Medulla oblongata (tissue), 1 donor: ENCODE measurements around the gene OR2V2.
"Not testable (repeated sequence)": the region's sequence is repeated elsewhere in the genome, so short reads cannot be mapped to it uniquely, and the experiment has no call there.

Source experiments
- DNase-seq: peaks from one replicate; pipeline ENCODE4 v3.0.0-alpha.2; 2015; ENCODE audit errors: extremely low spot score

OR2V2 gene

DNA sequence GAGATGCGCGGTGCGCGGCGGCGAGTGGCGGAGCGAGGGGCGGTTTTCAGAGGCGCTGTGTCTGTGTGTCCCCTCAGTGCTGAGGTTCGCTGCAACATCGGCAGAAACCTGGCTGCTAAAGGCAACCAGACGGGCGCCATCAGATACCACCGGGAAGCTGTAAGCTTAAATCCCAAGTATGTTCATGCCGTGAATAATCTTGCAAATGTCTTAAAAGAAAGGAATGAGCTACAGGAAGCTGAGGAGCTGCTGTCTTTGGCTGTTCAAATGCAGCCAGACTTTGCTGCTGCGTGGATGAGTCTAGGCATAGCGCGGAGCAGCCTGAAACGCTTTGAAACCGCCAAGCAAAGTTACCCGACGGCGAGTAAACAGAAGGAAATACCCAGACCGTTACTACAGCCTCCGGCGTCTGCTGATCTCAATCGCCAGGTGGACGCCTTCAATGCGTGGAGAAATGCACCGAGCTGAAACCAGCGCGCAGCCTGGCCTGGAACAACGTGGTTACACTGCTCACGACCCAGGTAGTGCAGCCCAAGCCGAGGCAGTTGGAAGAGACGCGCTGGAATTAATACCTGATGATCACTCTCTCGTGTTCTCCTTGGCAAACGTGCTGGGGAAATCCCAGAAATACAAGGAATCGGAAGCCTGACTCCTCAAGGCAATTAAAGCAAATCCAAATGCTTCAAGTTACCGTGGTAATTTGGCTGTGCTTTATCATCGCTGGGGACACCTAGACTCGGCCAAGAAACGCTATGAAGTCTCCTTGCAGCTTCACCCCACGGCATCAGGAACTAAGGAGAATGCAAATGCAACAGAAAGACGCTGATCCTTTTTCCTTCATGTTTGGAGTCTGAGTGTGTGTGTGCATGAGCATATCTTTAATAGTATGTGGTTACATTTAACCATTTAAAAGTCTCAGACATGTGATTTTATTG, 32.3 kb upstream of the OR2V2 start:
- no peak for DNase-seq

DNA sequence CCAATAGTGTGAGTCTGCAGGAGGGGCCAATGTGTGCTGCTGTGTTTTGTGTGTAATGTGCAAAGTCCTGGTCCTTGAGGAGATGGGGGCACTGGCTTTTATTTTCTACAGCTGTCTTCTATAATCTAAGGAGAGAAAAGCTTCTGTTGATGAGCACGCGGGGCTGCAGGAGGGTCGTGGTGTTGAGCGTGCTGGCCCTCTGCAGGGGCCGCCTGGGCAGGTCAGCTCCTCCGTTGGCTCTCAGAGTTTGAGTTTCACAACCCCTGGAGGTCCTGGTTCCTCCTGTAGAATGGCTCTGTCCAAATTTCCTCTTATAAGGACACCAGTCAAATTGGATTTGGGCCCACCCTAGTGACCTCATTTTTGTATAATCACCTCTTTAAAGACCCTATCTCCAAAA, 29.0 kb upstream of the OR2V2 start:
- DNase-seq, result no peak

DNA sequence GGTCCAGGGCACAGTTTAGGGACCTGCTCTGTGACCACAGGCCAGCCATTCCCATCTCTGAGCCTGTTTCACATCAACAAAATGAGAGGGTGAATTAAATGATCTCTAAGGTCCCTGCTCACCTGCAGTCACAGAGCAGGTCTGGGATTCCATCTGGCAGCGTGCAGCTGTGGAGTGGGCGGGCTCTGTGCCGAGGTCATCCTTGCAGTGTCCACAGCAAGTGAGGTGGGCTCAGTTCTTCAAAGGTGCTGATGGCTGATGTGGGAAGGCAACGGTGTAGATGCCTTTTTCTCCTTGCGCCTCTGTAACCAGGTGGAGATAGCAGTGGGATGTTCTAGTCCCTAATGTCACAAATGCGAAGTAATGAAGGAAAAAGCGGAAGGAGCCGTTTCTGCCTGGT, 28.3 kb upstream of the OR2V2 start:
- DNase-seq, result no peak

GRCh38 chr5:181120306-181120705, 27.1 kb upstream of the OR2V2 start:
- DNase-seq, result no peak

- DNase-seq, result no peak
Measured at GRCh38 chr5:181120761-181121160, 26.6 kb upstream of the OR2V2 start.

- DNase-seq, result peak; percentile 4
Measured at GRCh38 chr5:181121675-181122561, 25.5 kb upstream of the OR2V2 start.

DNA sequence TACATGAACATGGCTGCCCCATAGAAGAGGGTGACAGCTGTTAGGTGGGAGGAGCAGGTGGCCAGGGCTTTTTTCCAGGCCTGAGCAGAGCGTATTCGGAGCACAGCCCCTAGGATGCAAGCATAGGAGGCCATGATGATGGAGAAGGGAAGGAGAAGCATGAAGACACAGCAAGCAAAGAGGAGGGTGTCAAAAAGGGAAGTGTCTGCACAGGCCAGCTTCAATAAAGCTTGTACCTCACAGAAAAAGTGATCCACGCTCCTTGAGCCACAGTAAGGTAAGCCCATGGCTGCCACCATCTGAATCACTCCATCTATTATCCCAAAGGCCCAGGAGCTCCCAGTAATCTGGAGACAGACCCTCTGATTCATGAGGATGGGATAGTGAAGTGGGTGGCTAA, 22.9 kb upstream of the OR2V2 start:
- DNase-seq, result no peak

DNA sequence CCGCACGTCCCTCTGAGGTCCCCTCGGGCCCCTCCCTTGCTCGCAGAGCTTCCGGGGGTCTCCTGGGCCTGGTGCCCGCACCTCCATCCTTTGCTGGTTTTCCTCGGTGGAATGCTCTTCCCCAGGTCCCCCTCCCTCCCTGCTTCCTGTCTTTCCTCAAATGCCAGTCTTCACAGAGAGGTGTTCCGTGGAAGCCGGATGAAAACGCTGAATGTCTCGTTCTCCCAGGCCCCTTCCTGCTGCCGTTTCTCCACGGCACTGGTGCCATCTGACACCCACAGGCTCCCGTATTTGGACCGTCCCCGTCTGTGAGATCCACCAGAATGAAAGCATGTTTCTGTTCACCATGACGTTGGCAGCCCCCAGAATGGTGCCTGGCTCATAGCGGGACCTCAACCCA, 20.5 kb upstream of the OR2V2 start:
- DNase-seq, result no peak

- no peak for DNase-seq
Measured at GRCh38 chr5:181127456-181127855, 19.9 kb upstream of the OR2V2 start.

DNA sequence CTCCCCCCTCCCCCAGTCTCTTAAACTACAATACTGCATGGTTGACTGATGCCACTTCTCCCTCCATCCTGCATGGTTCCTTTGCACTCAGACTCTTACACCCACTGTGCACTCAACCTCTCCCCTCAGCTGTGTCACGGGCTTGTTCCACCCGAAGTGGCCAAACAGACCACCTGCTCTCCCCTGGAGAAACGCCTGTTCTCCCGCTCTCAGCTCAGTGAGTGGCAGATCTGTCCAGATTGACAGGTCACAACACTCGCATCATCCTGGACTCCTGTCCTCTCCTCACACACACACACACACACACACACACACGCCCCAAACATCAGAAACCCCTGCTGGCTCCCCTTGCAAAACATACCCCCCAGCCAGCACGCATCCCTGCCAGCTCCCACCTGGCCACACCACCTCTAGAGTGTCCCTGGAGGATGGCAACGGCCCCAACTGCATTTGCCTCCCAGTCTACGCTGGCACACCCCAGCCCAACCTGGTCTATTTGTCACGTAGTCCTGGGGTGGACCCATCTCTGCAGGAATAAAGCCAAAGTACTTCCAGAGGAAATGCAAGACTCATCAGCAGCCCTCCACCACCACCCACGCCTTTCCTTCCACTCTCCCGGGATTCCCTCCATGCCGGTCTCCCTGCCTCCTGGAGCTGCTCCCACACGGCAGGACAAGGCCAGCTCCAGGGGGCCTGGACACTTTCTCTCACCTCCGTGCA, 19.3 kb upstream of the OR2V2 start:
- DNase-seq, result no peak

GRCh38 chr5:181129601-181130000, 17.8 kb upstream of the OR2V2 start:
- no peak for DNase-seq

- DNase-seq, result not testable (repeated sequence)
Measured at GRCh38 chr5:181130081-181130480, 17.3 kb upstream of the OR2V2 start.

DNA sequence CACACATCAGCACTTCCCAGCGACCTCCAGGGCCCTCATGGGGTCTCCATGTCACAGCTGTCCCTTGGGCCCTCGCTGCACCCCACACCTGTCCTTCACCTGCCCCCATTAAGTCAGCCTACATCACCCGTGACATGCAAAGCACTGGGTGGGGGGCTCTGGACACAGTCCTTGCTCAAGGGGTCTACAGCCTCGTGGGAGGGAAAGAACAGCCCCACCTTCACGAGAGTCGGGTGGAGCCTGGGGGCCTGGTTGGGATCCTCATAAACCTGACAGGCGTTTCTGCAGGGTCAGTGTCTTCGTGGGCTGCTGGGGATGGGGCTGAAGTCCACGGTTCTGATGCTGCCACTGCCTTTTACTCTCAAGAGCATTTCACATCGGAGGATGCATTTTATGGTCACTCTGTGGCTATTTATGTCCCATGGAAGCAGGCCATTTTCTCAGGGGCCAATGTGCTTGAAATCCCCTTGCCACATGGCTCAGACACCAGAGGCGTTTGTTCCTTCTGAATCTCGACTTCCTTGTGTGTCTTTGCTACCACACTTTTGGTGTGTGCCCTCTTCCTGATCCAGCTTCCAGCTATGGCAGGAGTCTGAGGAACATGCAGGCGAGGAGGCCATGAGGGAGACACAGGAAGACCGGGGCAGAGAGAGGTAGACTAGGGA, 16.4 kb upstream of the OR2V2 start, which contains the start of gene OR2V1:
Gene OR2V1 (minus strand): TSS at position 338 of the 665 bp plus-strand sequence. CDS start 5,865 bp downstream, outside the sequence.
- no peak for DNase-seq

DNA sequence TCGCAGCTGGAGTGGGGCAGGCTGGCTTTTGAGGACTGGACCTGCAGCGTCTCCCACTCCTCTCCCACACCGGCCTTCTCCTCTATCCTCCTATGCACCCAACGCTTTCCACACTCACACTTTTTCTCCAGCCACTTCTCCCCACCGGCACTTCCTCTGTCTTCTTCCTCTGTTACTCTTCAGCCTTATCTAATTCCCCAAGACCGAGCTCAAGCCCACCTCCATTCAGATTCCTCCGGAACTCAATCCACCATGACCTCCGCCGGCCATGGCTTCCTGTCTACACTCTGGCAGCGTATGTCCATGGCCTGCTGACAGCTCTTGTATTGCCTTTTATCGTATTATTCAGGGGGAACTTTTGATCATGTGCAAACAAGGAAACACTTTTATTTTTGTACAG, 15.9 kb upstream of the OR2V2 start:
- no peak for DNase-seq

DNA sequence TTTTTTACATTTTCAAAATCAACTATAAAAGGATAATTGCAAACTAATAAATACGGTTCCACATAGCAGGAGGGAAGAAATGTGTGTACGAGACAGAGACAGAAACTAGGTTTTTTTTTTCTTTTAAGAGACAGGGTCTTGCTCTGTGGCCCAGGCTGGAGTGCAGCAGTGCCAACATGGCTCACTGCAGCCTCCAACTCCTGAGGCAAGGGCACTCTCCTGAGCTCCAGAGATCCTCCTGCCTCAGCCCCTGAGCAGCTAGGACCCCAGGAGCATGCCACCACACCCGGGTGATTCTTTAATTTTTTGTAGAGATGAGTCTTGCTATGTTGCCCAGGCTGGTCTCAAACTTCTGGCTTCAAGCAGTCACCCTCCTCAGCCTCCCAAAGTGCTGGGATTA, 14.3 kb upstream of the OR2V2 start:
- no peak for DNase-seq

- no peak for DNase-seq
Measured at GRCh38 chr5:181133610-181134231, 13.7 kb upstream of the OR2V2 start.

- no peak for DNase-seq
Measured at GRCh38 chr5:181134259-181134658, 13.1 kb upstream of the OR2V2 start.

- no peak for DNase-seq
Measured at GRCh38 chr5:181136361-181136955, 10.9 kb upstream of the OR2V2 start.

GRCh38 chr5:181138258-181138657, 9.1 kb upstream of the OR2V2 start:
- DNase-seq, result no peak

DNA sequence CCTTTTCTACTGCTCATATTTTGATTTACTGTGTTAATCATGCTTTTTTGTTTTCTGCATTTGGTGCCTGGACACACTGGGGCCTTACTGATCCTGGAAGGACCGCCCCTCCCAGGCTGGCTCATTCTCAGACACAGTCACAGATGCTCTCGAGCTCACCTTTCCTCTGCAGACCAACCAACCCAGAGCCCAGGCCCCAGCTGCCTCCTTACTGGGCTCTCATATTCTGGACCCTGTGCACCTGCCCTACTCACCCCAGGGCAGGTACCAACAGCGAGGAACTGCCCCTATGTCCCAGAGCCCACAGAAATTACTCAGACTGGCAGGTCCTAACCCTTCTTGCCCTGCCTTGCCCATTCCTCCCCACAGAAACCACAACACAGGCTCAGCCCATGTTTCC, 6.6 kb upstream of the OR2V2 start:
- DNase-seq, result no peak
